ENCODE measurements around the gene CEBPA.

The CEBPA gene

GRCh38 chr19:33302175-33302973 lies at the start of gene CEBPA:
CEBPA (minus strand) TSS chr19:33302534; CDS start chr19:33302414, 120 bp downstream.
- DNase-seq: peak; percentile 79

GRCh38 chr19:33350538-33351309 lies 48.4 kb upstream of the CEBPA start:
- no peak for DNase-seq

- no peak for DNase-seq
Measured at GRCh38 chr19:33349319-33350289, 47.3 kb upstream of the CEBPA start.

- no peak for DNase-seq
Measured at GRCh38 chr19:33348301-33349010, 46.1 kb upstream of the CEBPA start.

GRCh38 chr19:33347300-33347699 lies 45.0 kb upstream of the CEBPA start:
- no peak for DNase-seq

GRCh38 chr19:33346665-33347064 lies 44.3 kb upstream of the CEBPA start:
- DNase-seq: no peak

- no peak for DNase-seq
Measured at GRCh38 chr19:33345163-33345562, 42.8 kb upstream of the CEBPA start.

- no peak for DNase-seq
Measured at GRCh38 chr19:33344573-33344925, 42.2 kb upstream of the CEBPA start.

- no peak for DNase-seq
Measured at GRCh38 chr19:33343859-33344572, 41.7 kb upstream of the CEBPA start.

GRCh38 chr19:33343301-33343700 lies 41.0 kb upstream of the CEBPA start:
- no peak for DNase-seq

- no peak for DNase-seq
Measured at GRCh38 chr19:33340991-33341390, 38.7 kb upstream of the CEBPA start.

- DNase-seq: no peak
Measured at GRCh38 chr19:33339016-33339984, 37.0 kb upstream of the CEBPA start.

GRCh38 chr19:33335446-33335845 lies 33.1 kb upstream of the CEBPA start:
- no peak for DNase-seq

- no peak for DNase-seq
Measured at GRCh38 chr19:33334271-33334670, 31.9 kb upstream of the CEBPA start.

- no peak for DNase-seq
Measured at GRCh38 chr19:33333642-33334041, 31.3 kb upstream of the CEBPA start.

GRCh38 chr19:33333151-33333550 lies 30.8 kb upstream of the CEBPA start:
- DNase-seq: no peak

GRCh38 chr19:33332248-33332647 lies 29.9 kb upstream of the CEBPA start:
- no peak for DNase-seq

GRCh38 chr19:33329736-33330135 lies 27.4 kb upstream of the CEBPA start:
- no peak for DNase-seq

- no peak for DNase-seq
Measured at GRCh38 chr19:33329060-33329459, 26.7 kb upstream of the CEBPA start.

GRCh38 chr19:33325920-33326319 lies 23.6 kb upstream of the CEBPA start:
- DNase-seq: no peak

- DNase-seq: no peak
Measured at GRCh38 chr19:33324628-33325027, 22.3 kb upstream of the CEBPA start.

Data from NCI-H1105 treated with DMSO at 0.1 percent for 48 hours (cell line).